Astrocyte of the cerebellum (primary cell): ENCODE data around the gene PTPRT.

ENCODE experiments used
- DNase-seq: peaks from one replicate; pipeline ENCODE4 v3.0.0-alpha.2; 2011; ENCODE audit warnings: low read depth
- H3K4me3 ChIP-seq: 2 replicates; pipeline ENCODE4 v1.5.1; 2011; ENCODE audit warnings: mild to moderate bottlenecking, low read depth, low read length, moderate library complexity
- in situ Hi-C: cut with HindIII; loops from 2 replicates; pipeline ENCODE4 v1.10.0; 2017; ENCODE audit warnings: low sequenced_read_pairs
- TF ChIP-seq, protein P1 (sequence below): IDR thresholded peaks from 2 replicates; pipeline ENCODE4 v1.5.1; 2012; ENCODE audit warnings: low read length, low read depth, moderate library complexity, mild to moderate bottlenecking; ENCODE audit errors: missing control alignments

PTPRT gene

DNA sequence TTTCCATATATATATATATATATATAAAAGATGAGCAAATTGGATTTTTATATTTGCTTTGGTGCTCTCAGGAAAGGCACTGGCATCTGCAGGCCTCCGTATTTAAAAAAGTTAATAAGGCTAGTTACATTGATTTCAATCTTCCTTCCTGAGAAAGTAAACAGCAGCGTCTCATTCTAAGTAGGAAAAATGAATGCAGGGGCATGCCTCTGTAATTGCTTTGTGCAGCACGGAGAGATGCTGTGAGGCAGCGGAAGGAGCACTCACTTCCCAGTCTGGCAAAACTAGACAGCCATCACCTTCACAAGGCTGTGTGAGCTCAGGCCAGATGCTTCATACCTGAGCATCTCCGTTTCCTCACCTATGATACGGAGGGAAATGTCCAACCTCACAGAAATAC lies 303.7 kb downstream of the PTPRT start:
- in situ Hi-C loops, result no loop called here
- TF ChIP-seq, protein P1, sequence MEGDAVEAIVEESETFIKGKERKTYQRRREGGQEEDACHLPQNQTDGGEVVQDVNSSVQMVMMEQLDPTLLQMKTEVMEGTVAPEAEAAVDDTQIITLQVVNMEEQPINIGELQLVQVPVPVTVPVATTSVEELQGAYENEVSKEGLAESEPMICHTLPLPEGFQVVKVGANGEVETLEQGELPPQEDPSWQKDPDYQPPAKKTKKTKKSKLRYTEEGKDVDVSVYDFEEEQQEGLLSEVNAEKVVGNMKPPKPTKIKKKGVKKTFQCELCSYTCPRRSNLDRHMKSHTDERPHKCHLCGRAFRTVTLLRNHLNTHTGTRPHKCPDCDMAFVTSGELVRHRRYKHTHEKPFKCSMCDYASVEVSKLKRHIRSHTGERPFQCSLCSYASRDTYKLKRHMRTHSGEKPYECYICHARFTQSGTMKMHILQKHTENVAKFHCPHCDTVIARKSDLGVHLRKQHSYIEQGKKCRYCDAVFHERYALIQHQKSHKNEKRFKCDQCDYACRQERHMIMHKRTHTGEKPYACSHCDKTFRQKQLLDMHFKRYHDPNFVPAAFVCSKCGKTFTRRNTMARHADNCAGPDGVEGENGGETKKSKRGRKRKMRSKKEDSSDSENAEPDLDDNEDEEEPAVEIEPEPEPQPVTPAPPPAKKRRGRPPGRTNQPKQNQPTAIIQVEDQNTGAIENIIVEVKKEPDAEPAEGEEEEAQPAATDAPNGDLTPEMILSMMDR, result no peak
- no peak for DNase-seq
- H3K4me3 ChIP-seq, result no peak overlapping the region

DNA sequence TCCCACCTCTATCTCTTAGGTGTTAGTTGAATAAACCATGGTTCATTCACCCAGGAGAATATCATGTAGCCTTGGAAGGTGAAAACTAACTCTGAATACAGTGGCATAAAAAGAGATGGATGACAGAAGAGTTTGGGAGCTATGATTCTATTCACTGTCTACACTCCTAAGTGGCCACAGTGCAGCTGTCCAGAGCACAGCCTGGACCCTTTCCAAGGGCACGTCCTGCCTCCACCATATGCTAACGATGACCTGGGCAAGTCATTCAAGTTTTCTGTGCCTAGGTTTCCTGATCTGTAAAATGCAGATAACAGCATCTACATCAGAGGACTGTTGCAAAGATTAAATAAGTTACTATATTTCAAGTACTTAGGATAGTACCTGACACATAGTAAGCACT lies 314.1 kb downstream of the PTPRT start:
- H3K4me3 ChIP-seq, result no peak overlapping the region
- in situ Hi-C loops, result no loop called here
- TF ChIP-seq, protein P1, result no peak
- DNase-seq, result no peak

DNA sequence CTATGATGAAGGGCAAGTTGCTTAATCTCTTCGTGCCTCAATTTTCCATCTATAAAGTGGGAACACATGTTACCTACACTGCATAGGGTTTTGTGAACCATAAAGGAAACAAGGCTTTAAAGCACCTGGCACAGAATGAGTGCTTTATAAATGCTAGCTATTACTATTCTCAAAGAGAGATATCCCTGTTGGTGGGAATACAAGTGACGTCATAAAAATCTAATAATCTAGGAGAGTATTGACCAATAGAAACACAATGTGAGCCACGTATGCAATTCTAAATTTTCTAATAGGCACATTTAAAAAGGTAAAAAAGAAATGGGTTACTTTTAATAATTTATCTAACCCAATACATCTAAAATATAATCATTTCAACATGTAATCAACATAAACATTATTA lies 316.4 kb downstream of the PTPRT start:
- no peak for DNase-seq
- in situ Hi-C loops, result no loop called here

DNA sequence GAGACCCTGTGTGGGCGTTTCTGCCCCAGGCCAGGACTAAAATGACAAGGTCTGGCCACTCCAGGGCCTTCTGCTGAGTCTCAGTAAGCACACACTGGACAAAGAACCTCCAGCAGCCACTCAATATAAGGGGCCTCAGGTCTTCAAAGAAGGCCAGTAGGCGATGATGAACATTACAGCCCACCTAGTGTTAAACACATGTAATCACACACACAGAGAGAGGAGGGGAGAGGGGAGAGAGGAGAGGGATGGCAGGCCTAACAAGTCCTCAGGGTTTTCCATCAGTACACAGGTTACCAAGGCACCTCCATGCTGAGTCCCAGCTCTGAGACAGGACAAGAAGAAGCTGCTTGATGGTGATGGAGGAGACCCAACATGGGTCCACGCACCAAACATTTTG lies 325.6 kb downstream of the PTPRT start:
- in situ Hi-C loops, result no loop called here
- DNase-seq, result no peak
- H3K4me3 ChIP-seq, result no peak overlapping the region
- TF ChIP-seq, protein P1, result no peak

More for the DNA sequence above, 316.4 kb downstream of the PTPRT start:
- no peak overlapping the region for H3K4me3 ChIP-seq
- TF ChIP-seq, protein P1, result no peak

DNA sequence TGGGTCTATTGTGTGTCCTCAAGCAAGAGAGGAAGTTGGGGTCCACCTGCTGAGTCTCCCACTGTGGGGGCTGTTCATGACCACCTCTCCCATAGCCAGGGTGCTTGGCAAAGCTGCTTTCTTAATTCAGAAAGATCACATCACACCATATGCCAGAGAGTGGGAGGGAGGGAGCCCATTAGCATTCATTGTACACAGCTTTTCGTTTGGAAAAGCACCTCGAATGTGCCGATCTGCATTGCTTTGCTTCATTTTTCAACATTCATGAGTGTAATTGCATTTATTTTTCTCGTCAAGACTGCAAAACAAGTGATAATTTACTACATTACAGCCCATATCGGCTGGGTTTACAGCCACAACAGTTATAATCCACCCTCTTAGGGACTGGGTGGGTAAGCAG lies 327.3 kb downstream of the PTPRT start:
- TF ChIP-seq, protein P1, result no peak
- in situ Hi-C loops, result no loop called here
- no peak for DNase-seq
- H3K4me3 ChIP-seq, result no peak overlapping the region

DNA sequence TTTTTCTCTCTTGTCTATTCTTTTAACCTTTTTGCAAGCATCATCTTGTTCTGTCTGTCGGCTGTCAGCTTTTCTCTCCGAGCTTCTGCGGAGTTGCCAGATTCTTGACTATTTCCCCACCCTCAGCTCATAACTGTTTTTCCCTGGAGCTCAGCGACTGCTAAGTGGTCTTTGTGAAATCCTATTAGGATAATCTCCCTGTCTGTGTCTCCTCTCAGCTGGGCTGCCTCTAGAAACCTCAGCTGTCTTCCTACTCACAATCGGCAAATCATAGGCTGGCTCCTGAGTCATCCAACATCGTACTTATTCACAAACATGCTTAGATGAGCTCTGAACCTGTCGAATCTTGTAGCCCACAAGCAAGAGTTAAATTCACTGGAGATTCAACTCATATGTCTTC lies 332.3 kb downstream of the PTPRT start:
- no peak overlapping the region for H3K4me3 ChIP-seq
- TF ChIP-seq, protein P1, result no peak
- no peak for DNase-seq
- in situ Hi-C loops, result no loop called here

DNA sequence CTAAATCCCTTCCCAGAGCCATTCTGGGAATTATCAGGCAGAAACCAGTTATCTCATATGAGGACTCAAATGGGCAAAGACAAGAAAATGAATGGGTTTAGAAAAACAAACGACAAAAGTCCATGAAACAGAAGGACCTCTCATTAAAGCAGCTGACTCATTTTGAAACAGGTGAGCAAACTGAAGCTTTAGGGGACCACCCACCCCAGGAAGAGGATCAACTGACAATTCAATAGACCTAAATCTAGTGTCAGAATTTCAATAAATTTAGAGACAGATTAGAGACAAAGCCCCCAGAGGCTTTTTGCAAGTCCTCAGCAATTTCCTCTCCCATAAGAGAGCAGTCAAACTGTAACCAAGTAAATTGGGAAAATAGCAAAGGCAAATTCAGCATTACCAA lies 333.8 kb downstream of the PTPRT start:
- H3K4me3 ChIP-seq, result no peak overlapping the region
- TF ChIP-seq, protein P1, result no peak
- in situ Hi-C loops, result no loop called here
- no peak for DNase-seq
